ENCODE results near the gene GPR137B. TPM values are rescaled to one million over a fixed set of nuclear protein-coding genes. Genes with fewer than 3 reads are reported as not detected.

GPR137B gene
- total and polyA plus RNA-seq, 2 of the 13 experiments (the other 11 are each of a cell fraction or from before 2014, with no cell fraction given): 0.31 to 0.41 TPM

DNA sequence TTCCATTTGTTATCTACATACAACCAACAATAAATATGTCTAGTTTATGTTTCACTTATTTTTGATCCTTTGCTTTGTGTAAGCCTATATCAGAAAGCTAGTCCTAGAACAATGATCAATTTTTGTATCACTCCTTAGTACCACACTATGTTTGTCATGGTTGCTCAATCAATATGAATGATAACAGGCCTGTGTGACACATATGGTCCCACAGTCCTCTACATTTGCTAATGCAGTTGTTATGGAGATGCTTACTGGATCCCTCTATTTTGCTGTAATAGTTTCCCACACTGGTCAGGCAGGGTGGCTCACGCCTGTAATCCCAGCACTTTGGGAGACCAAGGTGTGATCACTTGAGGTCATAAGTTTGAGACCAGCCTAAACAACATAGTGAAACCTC lies 80.3 kb downstream of the GPR137B start:
- Histone ChIP-seq H3K4me3 (replicated peaks in 1 of 3; ENCODE audit: insufficient read depth in 1 of 3, low read depth in 2 of 3, low read length in 3 of 3) (no peak overlapping the region), H3K27me3 (ENCODE audit: control insufficient read depth in 1 of 2, insufficient read depth in 2 of 2, low read length in 2 of 2) (no peaks in the 10 kb centered on the region), H3K4me1 (ENCODE audit: insufficient read depth, low read length) (no peaks in the 10 kb centered on the region), H3K79me2 (ENCODE audit: insufficient read depth, low read length) (no peaks in the 10 kb centered on the region), H3K9me3 (ENCODE audit: low read length) (no peaks in the 10 kb centered on the region), H4K20me1 (ENCODE audit: insufficient read depth, low read length) (no peaks in the 10 kb centered on the region), H3K36me3 (replicated peaks in 1 of 2; ENCODE audit: control insufficient read depth in 1 of 2, insufficient read depth in 2 of 2, low read length in 2 of 2) (no peaks in the 10 kb centered on the region), H3K9ac (ENCODE audit: insufficient read depth, low read depth, low read length) (no peak overlapping the region), H3K27ac (ENCODE audit: extremely low read length, insufficient read depth, low read length) (no peak overlapping the region), H2AFZ (ENCODE audit: low read length) (no peak overlapping the region), H3K4me2 (ENCODE audit: low read depth, low read length) (no peak overlapping the region)
- WGBS (ENCODE audit: low lambda C conversion rate): 80% methylated on average over 1 of the region's 1 CpG
- no peak for DNase-seq (ENCODE audit: low spot score)
- intact Hi-C loops (cut with micrococcal nuclease; ENCODE audit: unreplicated experiment) (no loop called here), in situ Hi-C loops (cut with HindIII; ENCODE audit: extremely low pct_ligation_motif_present, low pct_unique_long_range_greater_than_20kb) (no loop called here)
- FAIRE-seq: no peak
- TF ChIP-seq GATA4 (IDR thresholded peaks at IDR 0.05; ENCODE audit: borderline replicate concordance, low read depth) (no peak), ZNF629 (CRISPR knock-in tag; conservative IDR thresholded peaks at IDR 0.05) (no peak), SETDB1 (CRISPR knock-in tag; IDR thresholded peaks at IDR 0.05; ENCODE audit: borderline replicate concordance) (no peak), ZNF382 (CRISPR knock-in tag; IDR thresholded peaks at IDR 0.05; ENCODE audit: borderline replicate concordance) (no peak), HOXA7 (CRISPR knock-in tag; IDR thresholded peaks at IDR 0.05) (no peak), GATAD1 (CRISPR knock-in tag; IDR thresholded peaks at IDR 0.05) (no peak), ESRRA (CRISPR knock-in tag; IDR thresholded peaks at IDR 0.05; ENCODE audit: low read depth) (no peak), TBL1XR1 (IDR thresholded peaks at IDR 0.05; ENCODE audit: borderline replicate concordance, low read length, partially characterized antibody) (no peak), ZNF549 (CRISPR knock-in tag; IDR thresholded peaks at IDR 0.05) (no peak), DNMT3B (CRISPR knock-in tag; conservative IDR thresholded peaks at IDR 0.05) (no peak)
- TF ChIP-seq, protein P1, sequence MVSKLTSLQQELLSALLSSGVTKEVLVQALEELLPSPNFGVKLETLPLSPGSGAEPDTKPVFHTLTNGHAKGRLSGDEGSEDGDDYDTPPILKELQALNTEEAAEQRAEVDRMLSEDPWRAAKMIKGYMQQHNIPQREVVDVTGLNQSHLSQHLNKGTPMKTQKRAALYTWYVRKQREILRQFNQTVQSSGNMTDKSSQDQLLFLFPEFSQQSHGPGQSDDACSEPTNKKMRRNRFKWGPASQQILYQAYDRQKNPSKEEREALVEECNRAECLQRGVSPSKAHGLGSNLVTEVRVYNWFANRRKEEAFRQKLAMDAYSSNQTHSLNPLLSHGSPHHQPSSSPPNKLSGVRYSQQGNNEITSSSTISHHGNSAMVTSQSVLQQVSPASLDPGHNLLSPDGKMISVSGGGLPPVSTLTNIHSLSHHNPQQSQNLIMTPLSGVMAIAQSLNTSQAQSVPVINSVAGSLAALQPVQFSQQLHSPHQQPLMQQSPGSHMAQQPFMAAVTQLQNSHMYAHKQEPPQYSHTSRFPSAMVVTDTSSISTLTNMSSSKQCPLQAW (CRISPR knock-in tag; IDR thresholded peaks at IDR 0.05): no peak
- ChIA-PET POLR2A (no interaction called here), CTCF (ENCODE audit: low intra/inter-chr PET ratio, low total read pairs) (no interaction called here)
- no peak for ATAC-seq
- no TSS peak for BruUV-seq (replicated peaks)

Measured in HepG2 (cell line).